Uterus (tissue), 4 donors: ENCODE data around the gene CADM3. TPM values are rescaled to one million over a fixed set of nuclear protein-coding genes. Genes with fewer than 3 reads are reported as not detected.

Experiments
- DNase-seq, 2 donors: peaks; one replicate each; pipeline ENCODE4 v3.0.0-alpha.2; 2019 to 2020
- H3K27ac ChIP-seq, 2 donors: fragments of 200-600 bp; sonication (generic); 1 replicate in 1 of 2; 2 replicates in 1 of 2; pipeline ENCODE4 v1.5.1; 2016 to 2018
- H3K27me3 ChIP-seq, 2 donors: fragments of 200-600 bp; sonication (generic); one replicate each; pipeline ENCODE4 v1.5.1; 2018 to 2019; ENCODE audit warnings: control low read depth in 1 of 2
- H3K36me3 ChIP-seq, 2 donors: fragments of 200-600 bp; sonication (generic); one replicate each; pipeline ENCODE4 v1.5.1; 2019; ENCODE audit warnings: control low read depth in 1 of 2
- H3K4me1 ChIP-seq, 2 donors: fragments of 200-600 bp; sonication (generic); one replicate each; pipeline ENCODE4 v1.5.1; 2018 to 2019; ENCODE audit warnings: control low read depth in 1 of 2
- H3K4me3 ChIP-seq, 2 donors: fragments of 200-600 bp; sonication (generic); 1 replicate in 1 of 2; 2 replicates in 1 of 2; pipeline ENCODE4 v1.5.1; 2018 to 2019; ENCODE audit warnings: mild to moderate bottlenecking in 1 of 2
- H3K9me3 ChIP-seq, 2 donors: fragments of 200-600 bp; sonication (generic); one replicate each; pipeline ENCODE4 v1.5.1; 2019; ENCODE audit warnings: control low read depth in 1 of 2
- POLR2A ChIP-seq, 2 donors: fragments of 450-650 bp; IDR thresholded peaks; one replicate each; pipeline ENCODE4 v1.6.1; 2016; ENCODE audit warnings: antibody characterized with exemption in 2 of 2, mild to moderate bottlenecking in 1 of 2, moderate library complexity in 1 of 2
- intact Hi-C: fragments of 100-400 bp; cut with DNase I; formaldehyde crosslinking; loops from one replicate; pipeline ENCODE4 v1.15.1; 2023; ENCODE audit warnings: low total_unique reads
- total RNA-seq, 4 donors: library from RNA; depleted of rRNA in 3 of 4; stranded (reverse); fragments of >200 nt in 3 of 4; gene quantifications; one replicate each; pipeline versions ENCODE4 v1.1.0 to v1.2.4, GENCODE V29; 2014 to 2023
- TF ChIP-seq, protein P1 (sequence below), 4 experiments: fragments of 200-600 bp in 2 of 4; fragments of 450-650 bp in 2 of 4; sonication (generic) in 2 of 4; IDR thresholded peaks; one replicate each; pipeline ENCODE4 v1.5.1; 2016 to 2019; ENCODE audit warnings: antibody characterized with exemption in 4 of 4, mild to moderate bottlenecking in 2 of 4, moderate library complexity in 1 of 4
- donor health status: DM: yes; HTN: yes; CAD: no.

CADM3 gene
- total RNA-seq, 4 donors from 2014 or later = 2.7 to 8.8 (median 5.6) TPM; not detected in 1

DNA sequence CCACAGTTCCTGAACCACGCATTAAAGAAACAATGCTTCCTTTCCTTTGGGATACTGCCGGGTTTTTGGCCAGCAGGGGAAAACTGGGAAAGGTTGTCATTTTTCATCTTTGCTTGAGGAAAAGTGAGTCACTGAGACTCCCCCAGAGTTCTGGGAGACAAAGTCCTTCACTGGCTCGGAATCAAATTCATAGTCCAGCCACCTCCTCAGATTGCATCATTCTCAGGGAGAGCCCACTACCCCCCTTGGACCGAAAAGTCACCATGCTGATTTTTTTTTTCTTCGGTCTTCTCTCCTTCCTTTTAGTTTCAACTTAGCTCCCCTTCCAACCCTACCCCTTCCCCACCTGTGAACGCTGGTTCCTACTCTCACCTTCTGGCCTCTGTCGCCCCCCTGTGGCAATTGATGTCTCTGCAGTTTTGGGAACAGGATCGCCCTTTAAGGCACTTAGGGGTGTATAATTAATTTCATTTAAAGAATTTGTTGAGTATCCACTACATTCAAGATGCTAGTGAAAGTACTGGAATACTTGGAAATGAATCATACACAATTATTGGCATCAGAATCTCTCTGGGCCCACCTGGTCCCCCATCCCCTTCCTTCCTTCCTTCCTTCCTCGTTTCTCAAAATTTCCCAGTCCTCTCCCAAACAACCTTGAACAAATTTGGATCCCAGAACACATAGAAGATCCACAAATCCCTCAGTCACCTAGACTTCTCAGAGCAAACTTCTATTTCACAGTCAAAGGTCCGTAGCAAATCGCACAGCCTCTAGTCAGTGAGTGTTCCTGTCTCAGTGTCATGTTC lies 40.1 kb downstream of the CADM3 start:
- H3K27me3 ChIP-seq = no peaks in the 10 kb centered on the region
- peak overlapping the region in 1 of 2 donors; percentile 1 for H3K27ac ChIP-seq
- peak in 1 of 2 donors; percentile 35 for DNase-seq
- no peaks in the 10 kb centered on the region for H3K36me3 ChIP-seq
- no peaks in the 10 kb centered on the region for H3K4me1 ChIP-seq
- intact Hi-C loops = no loop called here
- no peak for TF ChIP-seq POLR2A (IDR thresholded peaks at IDR 0.05)
- TF ChIP-seq, protein P1, sequence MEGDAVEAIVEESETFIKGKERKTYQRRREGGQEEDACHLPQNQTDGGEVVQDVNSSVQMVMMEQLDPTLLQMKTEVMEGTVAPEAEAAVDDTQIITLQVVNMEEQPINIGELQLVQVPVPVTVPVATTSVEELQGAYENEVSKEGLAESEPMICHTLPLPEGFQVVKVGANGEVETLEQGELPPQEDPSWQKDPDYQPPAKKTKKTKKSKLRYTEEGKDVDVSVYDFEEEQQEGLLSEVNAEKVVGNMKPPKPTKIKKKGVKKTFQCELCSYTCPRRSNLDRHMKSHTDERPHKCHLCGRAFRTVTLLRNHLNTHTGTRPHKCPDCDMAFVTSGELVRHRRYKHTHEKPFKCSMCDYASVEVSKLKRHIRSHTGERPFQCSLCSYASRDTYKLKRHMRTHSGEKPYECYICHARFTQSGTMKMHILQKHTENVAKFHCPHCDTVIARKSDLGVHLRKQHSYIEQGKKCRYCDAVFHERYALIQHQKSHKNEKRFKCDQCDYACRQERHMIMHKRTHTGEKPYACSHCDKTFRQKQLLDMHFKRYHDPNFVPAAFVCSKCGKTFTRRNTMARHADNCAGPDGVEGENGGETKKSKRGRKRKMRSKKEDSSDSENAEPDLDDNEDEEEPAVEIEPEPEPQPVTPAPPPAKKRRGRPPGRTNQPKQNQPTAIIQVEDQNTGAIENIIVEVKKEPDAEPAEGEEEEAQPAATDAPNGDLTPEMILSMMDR (IDR thresholded peaks at IDR 0.05) = peak; percentile 43 to 61 (median 52)
- H3K9me3 ChIP-seq = no peaks in the 10 kb centered on the region
- H3K4me3 ChIP-seq = no peak overlapping the region

DNA sequence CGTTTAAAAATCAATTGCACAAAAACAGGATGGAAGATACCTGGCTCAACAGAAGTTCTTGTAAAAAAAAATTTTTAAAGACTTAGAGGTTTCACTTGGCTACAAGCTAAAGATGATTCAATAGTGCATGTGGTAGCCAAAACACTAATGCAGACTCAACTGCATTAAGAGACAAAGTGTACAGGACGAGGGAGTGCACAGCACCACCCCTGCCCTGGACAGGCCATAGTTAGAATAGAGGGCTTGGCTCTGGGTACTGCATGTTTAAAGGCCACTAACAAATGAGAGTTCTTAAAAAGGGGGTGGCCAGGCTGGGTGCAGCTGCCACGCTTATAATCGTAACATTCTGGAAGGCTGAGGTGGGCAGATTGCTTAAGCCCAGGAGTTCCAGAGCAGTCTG lies 41.2 kb downstream of the CADM3 start:
- Histone ChIP-seq H3K27me3 (no peaks in the 10 kb centered on the region), H3K36me3 (no peaks in the 10 kb centered on the region), H3K27ac (no peak overlapping the region), H3K4me3 (no peak overlapping the region), H3K4me1 (no peaks in the 10 kb centered on the region), H3K9me3 (no peaks in the 10 kb centered on the region)
- TF ChIP-seq, protein P1 (IDR thresholded peaks at IDR 0.05) = no peak
- no peak for TF ChIP-seq POLR2A (IDR thresholded peaks at IDR 0.05)
- no peak for DNase-seq
- intact Hi-C loops = no loop called here

DNA sequence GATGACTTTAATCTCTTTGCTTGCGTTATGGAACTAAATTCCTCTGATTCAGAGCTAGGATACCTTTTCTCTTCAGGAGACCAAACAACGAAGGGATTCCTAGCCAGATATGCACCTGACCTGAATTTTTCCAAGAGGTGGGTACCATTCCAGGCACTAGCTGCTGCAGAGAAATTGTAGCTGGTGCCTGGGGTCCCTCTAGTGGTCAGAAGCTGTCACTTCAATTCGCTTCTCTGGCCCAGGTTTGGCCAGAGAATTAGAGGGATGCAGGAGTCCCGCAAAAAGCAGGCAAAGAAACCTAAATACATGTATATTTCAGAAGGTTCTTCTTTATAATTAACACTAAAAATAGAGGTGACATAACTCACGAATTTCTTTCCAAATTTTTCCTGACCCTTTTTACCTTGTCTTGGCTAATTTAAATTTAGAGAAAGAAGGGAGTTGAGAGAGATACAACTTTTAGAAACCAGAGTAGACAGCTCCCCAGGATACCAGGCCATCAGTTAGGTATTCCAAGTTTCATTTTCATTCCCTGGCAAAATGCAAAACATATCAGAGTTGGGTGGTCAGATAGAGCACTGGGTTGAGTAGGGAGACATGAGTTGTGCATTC lies 42.8 kb downstream of the CADM3 start:
- Histone ChIP-seq H3K27ac (no peak overlapping the region), H3K27me3 (no peaks in the 10 kb centered on the region), H3K9me3 (no peaks in the 10 kb centered on the region), H3K4me1 (no peaks in the 10 kb centered on the region), H3K4me3 (no peak overlapping the region), H3K36me3 (no peaks in the 10 kb centered on the region)
- intact Hi-C loops = no loop called here
- no peak for TF ChIP-seq POLR2A (IDR thresholded peaks at IDR 0.05)
- TF ChIP-seq, protein P1 (IDR thresholded peaks at IDR 0.05) = peak; percentile 60 to 68 (median 62)
- DNase-seq = peak in 1 of 2 donors; percentile 30

DNA sequence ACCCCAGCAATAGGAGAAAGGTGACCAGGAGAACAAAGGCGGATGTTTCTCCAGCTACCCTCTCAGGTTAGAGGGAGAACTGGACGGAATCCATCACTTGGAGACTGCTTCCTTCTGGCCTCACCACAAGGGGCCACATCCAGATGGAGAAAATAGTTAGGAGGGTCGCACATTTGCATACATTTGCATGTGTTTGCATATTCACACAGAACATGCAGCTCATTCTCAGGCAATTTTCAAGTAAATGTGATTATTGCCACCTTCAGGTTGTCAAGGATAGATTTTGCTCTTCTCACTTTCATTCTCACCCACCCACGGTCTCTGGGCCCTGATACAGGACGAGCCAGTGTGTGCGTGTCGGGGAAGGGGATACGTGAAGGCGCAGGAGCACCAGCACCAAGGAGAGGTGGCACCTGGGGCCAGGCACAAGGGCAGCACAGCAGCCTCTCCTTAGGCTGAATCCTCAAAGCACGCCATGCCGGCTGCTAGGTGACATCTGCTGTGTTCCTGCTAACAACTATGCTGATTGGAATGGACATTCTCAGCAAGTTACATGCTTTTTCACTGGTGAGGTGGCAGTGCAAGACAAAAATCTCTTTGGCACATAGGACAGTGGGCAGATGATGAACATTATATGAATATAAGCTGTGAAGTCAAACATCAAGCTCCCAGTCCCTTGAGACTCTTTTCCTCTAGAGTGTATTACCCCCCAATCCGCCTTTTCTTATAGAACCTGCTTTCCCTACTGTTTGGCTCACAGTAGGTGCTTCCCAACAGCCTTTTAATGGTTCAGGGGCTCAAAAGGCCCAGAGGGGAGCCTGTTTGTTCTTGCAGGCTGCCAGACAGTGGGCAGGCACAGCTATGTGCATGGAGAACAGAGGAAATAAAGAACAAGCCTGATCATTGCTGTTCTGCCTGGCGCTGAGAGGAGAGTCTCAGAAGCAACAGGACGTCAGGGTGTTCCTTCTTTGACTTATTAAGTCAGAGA lies 47.5 kb downstream of the CADM3 start:
- Histone ChIP-seq H3K4me3 (no peak overlapping the region), H3K4me1 (no peaks in the 10 kb centered on the region), H3K9me3 (no peaks in the 10 kb centered on the region), H3K27ac (no peak overlapping the region), H3K36me3 (no peaks in the 10 kb centered on the region), H3K27me3 (no peaks in the 10 kb centered on the region)
- DNase-seq = no peak
- TF ChIP-seq POLR2A (IDR thresholded peaks at IDR 0.05) = no peak
- TF ChIP-seq, protein P1 (IDR thresholded peaks at IDR 0.05) = no peak
- intact Hi-C loops = no loop called here
